CD4-positive, alpha-beta T cell treated with Interleukin-21 for 1 hour (primary cell): ENCODE results near the gene FAIM2.
"Not testable (repeated sequence)": the region's sequence is repeated elsewhere in the genome, so short reads cannot be mapped to it uniquely, and the experiment has no call there.

ENCODE experiments used
- DNase-seq: peaks from one replicate; pipeline ENCODE4 v3.0.0-alpha.2; 2020

Gene FAIM2

GRCh38 chr12:49877066-49877465, 26.6 kb downstream of the FAIM2 start:
- DNase-seq, result no peak

- no peak for DNase-seq
These were observed 27.6 kb downstream of the FAIM2 start for GRCh38 chr12:49876070-49876469.

GRCh38 chr12:49875115-49875720, 28.5 kb downstream of the FAIM2 start:
- no peak for DNase-seq

GRCh38 chr12:49874142-49874897, 29.4 kb downstream of the FAIM2 start:
- no peak for DNase-seq

- DNase-seq, result no peak
These were observed 30.3 kb downstream of the FAIM2 start for GRCh38 chr12:49873361-49873934.

- no peak for DNase-seq
These were observed 30.9 kb downstream of the FAIM2 start for GRCh38 chr12:49872781-49873181.

GRCh38 chr12:49872381-49872780, 31.3 kb downstream of the FAIM2 start:
- DNase-seq, result no peak

GRCh38 chr12:49871811-49872251, 31.9 kb downstream of the FAIM2 start:
- DNase-seq, result not testable (repeated sequence)

GRCh38 chr12:49871263-49871561, 32.5 kb downstream of the FAIM2 start:
- no peak for DNase-seq

- DNase-seq, result no peak
These were observed 33.0 kb downstream of the FAIM2 start for GRCh38 chr12:49870501-49871262.

GRCh38 chr12:49869816-49870500, 33.7 kb downstream of the FAIM2 start:
- DNase-seq, result no peak

- no peak for DNase-seq
These were observed 34.5 kb downstream of the FAIM2 start for GRCh38 chr12:49868952-49869815.

- no peak for DNase-seq
These were observed 35.3 kb downstream of the FAIM2 start for GRCh38 chr12:49868449-49868848.

GRCh38 chr12:49867570-49868341, 35.9 kb downstream of the FAIM2 start:
- DNase-seq, result no peak

- DNase-seq, result peak; percentile 76
These were observed 36.7 kb downstream of the FAIM2 start for GRCh38 chr12:49866859-49867569.

GRCh38 chr12:49865782-49866135, 37.9 kb downstream of the FAIM2 start:
- DNase-seq, result no peak

- DNase-seq, result no peak
These were observed 38.5 kb downstream of the FAIM2 start for GRCh38 chr12:49865109-49865781.

GRCh38 chr12:49864798-49865090, 39.0 kb downstream of the FAIM2 start:
- no peak for DNase-seq

- DNase-seq, result no peak
These were observed 39.5 kb downstream of the FAIM2 start for GRCh38 chr12:49863946-49864797.
